GM18508 (cell line): ENCODE measurements around the gene FARP1.

ENCODE experiments used
- ATAC-seq: cut with Tn5 transposase; IDR thresholded peaks from one replicate; pipeline ENCODE4 v1.9.1; 2021; ENCODE audit warnings: moderate number of reproducible peaks; ENCODE audit not compliant: insufficient read depth, unreplicated experiment

Gene FARP1

GRCh38 chr13:98142380-98143156, at the start of gene FARP1:
Gene FARP1 (plus strand): TSS chr13:98143094. CDS start chr13:98213243, 70,149 bp downstream.
- ATAC-seq = no peak

GRCh38 chr13:98094678-98095266, 48.1 kb upstream of the FARP1 start:
- no peak for ATAC-seq

GRCh38 chr13:98096059-98096458, 46.8 kb upstream of the FARP1 start:
- no peak for ATAC-seq

GRCh38 chr13:98097749-98098148, 45.1 kb upstream of the FARP1 start:
- no peak for ATAC-seq

GRCh38 chr13:98098516-98098915, 44.4 kb upstream of the FARP1 start:
- ATAC-seq = no peak

GRCh38 chr13:98099627-98100026, 43.3 kb upstream of the FARP1 start:
- ATAC-seq = no peak

GRCh38 chr13:98100481-98100880, 42.4 kb upstream of the FARP1 start:
- ATAC-seq = no peak

- ATAC-seq = no peak
Measured at GRCh38 chr13:98103531-98103930, 39.4 kb upstream of the FARP1 start.

- no peak for ATAC-seq
Measured at GRCh38 chr13:98103942-98104880, 38.7 kb upstream of the FARP1 start.

GRCh38 chr13:98105929-98106336, 37.0 kb upstream of the FARP1 start:
- no peak for ATAC-seq

GRCh38 chr13:98108341-98108740, 34.6 kb upstream of the FARP1 start:
- no peak for ATAC-seq

GRCh38 chr13:98109226-98109853, 33.6 kb upstream of the FARP1 start:
- no peak for ATAC-seq

GRCh38 chr13:98110749-98111148, 32.1 kb upstream of the FARP1 start:
- ATAC-seq = no peak

GRCh38 chr13:98111168-98112098, 31.5 kb upstream of the FARP1 start:
- no peak for ATAC-seq

- ATAC-seq = no peak
Measured at GRCh38 chr13:98112456-98112855, 30.4 kb upstream of the FARP1 start.

- no peak for ATAC-seq
Measured at GRCh38 chr13:98118865-98119264, 24.0 kb upstream of the FARP1 start.

- no peak for ATAC-seq
Measured at GRCh38 chr13:98123176-98123575, 19.7 kb upstream of the FARP1 start.

GRCh38 chr13:98129059-98129746, 13.7 kb upstream of the FARP1 start:
- no peak for ATAC-seq

GRCh38 chr13:98133946-98134345, 8.9 kb upstream of the FARP1 start:
- peak; percentile 97 for ATAC-seq
